WTC11 (cell line): ENCODE data around the gene HDDC3. TPM values are rescaled to one million over a fixed set of nuclear protein-coding genes. Genes with fewer than 3 reads are reported as not detected.

Experiments
- ATAC-seq: fragments of 200-7000 bp; cut with Tn5 transposase; 2 replicates; pipeline ENCODE4 v1.10.0; 2021; ENCODE audit warnings: mild to moderate bottlenecking, moderate library complexity
- CTCF ChIA-PET: fragments of 300-600 bp; sonication (Branson Sonifier 250); formaldehyde crosslinking; loops from one replicate; lab custom pipeline; 2021; ENCODE audit warnings: antibody characterized with exemption; lab: Charles Lee
- POLR2A ChIA-PET: fragments of 350-600 bp; sonication (Branson Sonifier 250); formaldehyde crosslinking; loops from one replicate; lab custom pipeline; 2021; ENCODE audit warnings: antibody characterized with exemption; lab: Charles Lee
- DNase-seq: peaks from one replicate; pipeline ENCODE4 v3.0.0; 2021; ENCODE audit warnings: low spot score
- H3K27ac Mint-ChIP-seq: 2 replicates; pipeline ENCODE4 v1.8.0; 2021; ENCODE audit warnings: mixed read lengths
- H3K27me3 Mint-ChIP-seq: 2 replicates; pipeline ENCODE4 v1.8.0; 2021; ENCODE audit warnings: low read depth, mild to moderate bottlenecking, moderate library complexity, mixed read lengths
- H3K36me3 Mint-ChIP-seq: 2 replicates; pipeline ENCODE4 v1.8.0; 2021; ENCODE audit warnings: mixed read lengths
- H3K4me1 Mint-ChIP-seq: 2 replicates; pipeline ENCODE4 v1.8.0; 2022; ENCODE audit warnings: mixed read lengths
- H3K4me3 Mint-ChIP-seq: 2 replicates; pipeline ENCODE4 v1.8.0; 2021; ENCODE audit warnings: mild to moderate bottlenecking, moderate library complexity, mixed read lengths
- H3K9me3 Mint-ChIP-seq: 2 replicates; pipeline ENCODE4 v1.8.0; 2021; ENCODE audit warnings: mixed read lengths
- ATF1 ChIP-seq: sonication (generic); formaldehyde crosslinking; IDR thresholded peaks from 2 replicates; pipeline ENCODE4 v1.8.1; 2023; ENCODE audit warnings: mild to moderate bottlenecking, moderate library complexity, missing genetic modification reagents
- ATF3 ChIP-seq: sonication (generic); formaldehyde crosslinking; conservative IDR thresholded peaks from 2 replicates; pipeline ENCODE4 v1.8.1; 2022; ENCODE audit warnings: mild to moderate bottlenecking, missing genetic modification reagents
- CREM ChIP-seq: sonication (generic); formaldehyde crosslinking; IDR thresholded peaks from 2 replicates; pipeline ENCODE4 v1.8.1; 2022; ENCODE audit warnings: mild to moderate bottlenecking, missing genetic modification reagents, moderate library complexity
- E2F5 ChIP-seq: sonication (generic); formaldehyde crosslinking; IDR thresholded peaks from 2 replicates; pipeline ENCODE4 v1.8.1; 2022; ENCODE audit warnings: mild to moderate bottlenecking, moderate library complexity, missing genetic modification reagents
- EMX1 ChIP-seq: fragments of 250-450 bp; sonication (Bioruptor Pico); IDR thresholded peaks from 2 replicates; pipeline ENCODE4 v1.8.0; 2021; ENCODE audit warnings: mild to moderate bottlenecking
- ESRRA ChIP-seq: sonication (generic); formaldehyde crosslinking; IDR thresholded peaks from 2 replicates; pipeline ENCODE4 v1.8.1; 2022; ENCODE audit warnings: mild to moderate bottlenecking, missing genetic modification reagents, borderline replicate concordance
- HMGA2 ChIP-seq: fragments of 250-450 bp; sonication (Bioruptor Pico); IDR thresholded peaks from 2 replicates; pipeline ENCODE4 v1.4.0; 2021; ENCODE audit warnings: mild to moderate bottlenecking, moderate library complexity
- JUN ChIP-seq: sonication (generic); formaldehyde crosslinking; IDR thresholded peaks from 2 replicates; pipeline ENCODE4 v1.8.0; 2023; ENCODE audit warnings: mild to moderate bottlenecking, missing genetic modification reagents
- MXD4 ChIP-seq: fragments of 250-450 bp; sonication (Bioruptor Pico); IDR thresholded peaks from 2 replicates; pipeline ENCODE4 v1.8.0; 2021; ENCODE audit warnings: mild to moderate bottlenecking, moderate library complexity, borderline replicate concordance
- MYBL2 ChIP-seq: sonication (generic); formaldehyde crosslinking; IDR thresholded peaks from 2 replicates; pipeline ENCODE4 v1.8.1; 2023; ENCODE audit warnings: mild to moderate bottlenecking, moderate library complexity, missing genetic modification reagents
- NFATC4 ChIP-seq: fragments of 250-450 bp; sonication (Bioruptor Pico); IDR thresholded peaks from 2 replicates; pipeline ENCODE4 v1.9.0; 2021; ENCODE audit warnings: mild to moderate bottlenecking
- NR2C2 ChIP-seq: sonication (generic); formaldehyde crosslinking; IDR thresholded peaks from 2 replicates; pipeline ENCODE4 v1.8.0; 2022; ENCODE audit warnings: mild to moderate bottlenecking, missing genetic modification reagents
- NR3C1 ChIP-seq: sonication (generic); formaldehyde crosslinking; conservative IDR thresholded peaks from 2 replicates; pipeline ENCODE4 v1.8.1; 2023; ENCODE audit warnings: low read depth, mild to moderate bottlenecking, missing genetic modification reagents
- SOX15 ChIP-seq: fragments of 250-450 bp; sonication (Bioruptor Pico); IDR thresholded peaks from 2 replicates; pipeline ENCODE4 v1.9.0; 2021; ENCODE audit warnings: mild to moderate bottlenecking
- ZNF396 ChIP-seq: fragments of 250-450 bp; sonication (Bioruptor Pico); IDR thresholded peaks from 2 replicates; pipeline ENCODE4 v1.8.0; 2021; ENCODE audit warnings: mild to moderate bottlenecking, moderate library complexity, borderline replicate concordance
- ZNF416 ChIP-seq: fragments of 250-450 bp; sonication (Bioruptor Pico); IDR thresholded peaks from 2 replicates; pipeline ENCODE4 v1.9.0; 2021; ENCODE audit warnings: mild to moderate bottlenecking, inconsistent platforms
- ZNF512 ChIP-seq: sonication (generic); formaldehyde crosslinking; IDR thresholded peaks from 2 replicates; pipeline ENCODE4 v1.8.1; 2022; ENCODE audit warnings: missing genetic modification reagents, borderline replicate concordance
- ZSCAN18 ChIP-seq: fragments of 250-450 bp; sonication (Bioruptor Pico); IDR thresholded peaks from 2 replicates; pipeline ENCODE4 v2.1.2; 2022; ENCODE audit warnings: mild to moderate bottlenecking, moderate library complexity
- total RNA-seq: library from RNA; stranded (reverse); gene quantifications from 3 replicates; pipeline ENCODE4 v1.2.3, GENCODE V29; 2021

The HDDC3 gene
- total RNA-seq, 1 experiment from 2014 or later, result 16.4 TPM

- CTCF ChIA-PET, result interaction anchor here (2.4 to 6.2 kb wide), 2 partner anchors 11 to 65 kb away, joined by 6 to 50 read pairs; no protein-coding TSS in a partner anchor
- peaks cover 77% of the 10 kb centered on the region for H3K36me3 Mint-ChIP-seq
- no peak overlapping the region for H3K4me3 Mint-ChIP-seq
- TF ChIP-seq ESRRA (CRISPR knock-in tag) (no peak), ZNF416 (CRISPR knock-in tag) (no peak), NFATC4 (CRISPR knock-in tag) (no peak), ZNF512 (CRISPR knock-in tag) (no peak), CREM (CRISPR knock-in tag) (no peak), ZNF396 (CRISPR knock-in tag) (no peak), SOX15 (no peak), NR2C2 (CRISPR knock-in tag) (no peak), ATF1 (CRISPR knock-in tag) (no peak), ZSCAN18 (CRISPR knock-in tag) (no peak), MXD4 (CRISPR knock-in tag) (no peak)
- no peaks in the 10 kb centered on the region for H3K27me3 Mint-ChIP-seq
- no peaks in the 10 kb centered on the region for H3K9me3 Mint-ChIP-seq
- DNase-seq (no peak), ATAC-seq (no peak)
- POLR2A ChIA-PET, result interaction anchor here (0.6 kb wide), 1 partner anchor 425 kb away, joined by 4 read pairs; no protein-coding TSS in a partner anchor
- no peak overlapping the region for H3K27ac Mint-ChIP-seq
- no peaks in the 10 kb centered on the region for H3K4me1 Mint-ChIP-seq
These were observed 36.1 kb upstream of the HDDC3 start for GRCh38 chr15:90968434-90968833.

- H3K4me1 Mint-ChIP-seq, result no peaks in the 10 kb centered on the region
- H3K4me3 Mint-ChIP-seq, result no peak overlapping the region
- ChIA-PET CTCF (interaction anchor here (1.3 to 6.2 kb wide), 3 partner anchors 10 to 66 kb away, joined by 5 to 50 read pairs (median 6); partner anchors contain the start of gene HDDC3), POLR2A (interaction anchor here (1.1 to 1.2 kb wide), 2 partner anchors 10 to 27 kb away, joined by 3 to 5 read pairs; partner anchors contain the start of gene PRC1)
- ATAC-seq (no peak), DNase-seq (no peak)
- no peaks in the 10 kb centered on the region for H3K27me3 Mint-ChIP-seq
- H3K36me3 Mint-ChIP-seq, result peaks cover 78% of the 10 kb centered on the region
- TF ChIP-seq MYBL2 (CRISPR knock-in tag) (no peak), ATF3 (CRISPR knock-in tag) (no peak), EMX1 (CRISPR knock-in tag) (no peak), ATF1 (CRISPR knock-in tag) (no peak), NR3C1 (no peak), ZSCAN18 (CRISPR knock-in tag) (no peak), JUN (CRISPR knock-in tag) (no peak), E2F5 (CRISPR knock-in tag) (no peak), HMGA2 (CRISPR knock-in tag) (no peak)
- no peak overlapping the region for H3K27ac Mint-ChIP-seq
- no peaks in the 10 kb centered on the region for H3K9me3 Mint-ChIP-seq
These were observed 34.9 kb upstream of the HDDC3 start for GRCh38 chr15:90967206-90967605.
